WERI-Rb-1 (cell line): ENCODE results near the gene ERLIN1.

ENCODE experiments used
- DNase-seq: peaks from one replicate; pipeline ENCODE4 v3.0.0-alpha.2; 2020
- H3K27ac ChIP-seq: fragments of 250-450 bp; sonication (Bioruptor Pico); 2 replicates; pipeline ENCODE4 v1.5.1; 2020; ENCODE audit warnings: mild to moderate bottlenecking, moderate library complexity
- H3K27me3 ChIP-seq: fragments of 250-450 bp; sonication (Bioruptor Pico); 2 replicates; pipeline ENCODE4 v1.5.1; 2021; ENCODE audit warnings: mild to moderate bottlenecking, low read depth, moderate library complexity; ENCODE audit not compliant: insufficient read depth, severe bottlenecking
- H3K36me3 ChIP-seq: fragments of 250-450 bp; sonication (Bioruptor Pico); 2 replicates; pipeline ENCODE4 v1.5.1; 2020; ENCODE audit warnings: mild to moderate bottlenecking, moderate library complexity
- H3K4me3 ChIP-seq: 2 replicates; pipeline ENCODE4 v1.5.1; 2011; ENCODE audit warnings: low read depth, mild to moderate bottlenecking, control low read depth, low read length
- H3K9me3 ChIP-seq: fragments of 250-450 bp; sonication (Bioruptor Pico); 2 replicates; pipeline ENCODE4 v1.5.1; 2021; ENCODE audit warnings: mild to moderate bottlenecking, moderate library complexity; ENCODE audit not compliant: severe bottlenecking
- TF ChIP-seq, protein P1 (sequence below): IDR thresholded peaks from 2 replicates; pipeline ENCODE4 v1.5.1; 2011; ENCODE audit warnings: low read depth, mild to moderate bottlenecking, control low read depth, inconsistent platforms, low read length

ERLIN1 gene

GRCh38 chr10:100192350-100192749, 6.5 kb upstream of the ERLIN1 start:
- Histone ChIP-seq H3K36me3 (peaks cover 64% of the 10 kb centered on the region), H3K4me3 (no peak overlapping the region), H3K9me3 (no peaks in the 10 kb centered on the region), H3K27ac (no peak overlapping the region), H3K27me3 (no peaks in the 10 kb centered on the region)
- no peak for DNase-seq
- TF ChIP-seq, protein P1, sequence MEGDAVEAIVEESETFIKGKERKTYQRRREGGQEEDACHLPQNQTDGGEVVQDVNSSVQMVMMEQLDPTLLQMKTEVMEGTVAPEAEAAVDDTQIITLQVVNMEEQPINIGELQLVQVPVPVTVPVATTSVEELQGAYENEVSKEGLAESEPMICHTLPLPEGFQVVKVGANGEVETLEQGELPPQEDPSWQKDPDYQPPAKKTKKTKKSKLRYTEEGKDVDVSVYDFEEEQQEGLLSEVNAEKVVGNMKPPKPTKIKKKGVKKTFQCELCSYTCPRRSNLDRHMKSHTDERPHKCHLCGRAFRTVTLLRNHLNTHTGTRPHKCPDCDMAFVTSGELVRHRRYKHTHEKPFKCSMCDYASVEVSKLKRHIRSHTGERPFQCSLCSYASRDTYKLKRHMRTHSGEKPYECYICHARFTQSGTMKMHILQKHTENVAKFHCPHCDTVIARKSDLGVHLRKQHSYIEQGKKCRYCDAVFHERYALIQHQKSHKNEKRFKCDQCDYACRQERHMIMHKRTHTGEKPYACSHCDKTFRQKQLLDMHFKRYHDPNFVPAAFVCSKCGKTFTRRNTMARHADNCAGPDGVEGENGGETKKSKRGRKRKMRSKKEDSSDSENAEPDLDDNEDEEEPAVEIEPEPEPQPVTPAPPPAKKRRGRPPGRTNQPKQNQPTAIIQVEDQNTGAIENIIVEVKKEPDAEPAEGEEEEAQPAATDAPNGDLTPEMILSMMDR = no peak

DNA sequence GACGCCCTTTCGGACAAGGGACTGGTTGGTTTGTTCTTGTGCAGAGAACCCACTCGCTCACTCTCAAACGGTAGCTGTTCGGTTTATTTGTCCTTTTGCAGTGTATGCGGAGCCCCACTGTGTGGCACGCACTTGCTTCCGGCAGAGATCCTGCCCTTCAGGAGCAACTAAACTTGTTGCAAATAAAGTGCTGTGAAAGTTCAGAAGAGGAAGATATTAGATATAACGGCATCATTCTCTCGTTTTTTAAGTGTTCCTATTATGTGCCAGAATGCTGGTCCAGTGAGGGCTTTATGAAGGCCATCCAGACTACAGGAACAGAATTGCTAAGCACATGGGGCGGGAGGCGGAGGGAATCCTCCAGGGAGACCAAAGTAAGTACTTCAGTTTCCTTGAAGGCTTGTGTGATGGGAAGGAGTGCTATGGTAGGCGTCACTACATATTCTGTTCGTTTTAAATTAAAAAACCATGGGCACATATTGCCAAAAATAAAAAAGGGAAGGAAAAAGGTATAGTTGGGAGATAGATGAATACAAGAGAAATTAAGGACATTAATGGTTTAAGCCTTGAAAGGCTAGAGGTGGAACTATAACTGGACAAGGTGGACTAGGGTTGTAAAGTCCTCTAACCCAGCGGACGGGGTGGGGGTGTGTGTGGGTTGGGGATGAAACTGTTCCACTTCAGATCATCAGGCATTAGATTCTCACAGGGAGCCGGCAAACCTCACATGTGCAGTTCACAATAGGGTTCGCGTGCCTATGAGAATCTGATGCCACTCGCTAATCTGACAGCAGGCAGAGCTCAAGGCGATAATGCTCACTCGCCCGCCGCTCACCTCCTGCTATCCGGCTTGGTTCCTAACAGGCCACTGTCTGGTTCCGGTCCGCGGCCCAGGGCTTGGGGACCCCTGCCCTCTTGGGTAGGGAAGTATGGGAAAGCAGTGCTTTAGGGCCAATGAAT, 704 bp upstream of the ERLIN1 start:
- TF ChIP-seq, protein P1 = no peak
- Histone ChIP-seq H3K27ac (peak overlapping the region; percentile 96), H3K9me3 (no peaks in the 10 kb centered on the region), H3K36me3 (peaks cover 51% of the 10 kb centered on the region), H3K27me3 (no peaks in the 10 kb centered on the region), H3K4me3 (peak overlapping the region; percentile 90)
- DNase-seq = peak; percentile 77

- TF ChIP-seq, protein P1 = no peak
- Histone ChIP-seq H3K9me3 (no peaks in the 10 kb centered on the region), H3K27me3 (no peaks in the 10 kb centered on the region), H3K4me3 (peak overlapping the region; percentile 90), H3K27ac (peak overlapping the region; percentile 96), H3K36me3 (peaks cover 46% of the 10 kb centered on the region)
- DNase-seq = peak; percentile 29
These were observed 989 bp downstream of the ERLIN1 start for GRCh38 chr10:100184840-100185239.

DNA sequence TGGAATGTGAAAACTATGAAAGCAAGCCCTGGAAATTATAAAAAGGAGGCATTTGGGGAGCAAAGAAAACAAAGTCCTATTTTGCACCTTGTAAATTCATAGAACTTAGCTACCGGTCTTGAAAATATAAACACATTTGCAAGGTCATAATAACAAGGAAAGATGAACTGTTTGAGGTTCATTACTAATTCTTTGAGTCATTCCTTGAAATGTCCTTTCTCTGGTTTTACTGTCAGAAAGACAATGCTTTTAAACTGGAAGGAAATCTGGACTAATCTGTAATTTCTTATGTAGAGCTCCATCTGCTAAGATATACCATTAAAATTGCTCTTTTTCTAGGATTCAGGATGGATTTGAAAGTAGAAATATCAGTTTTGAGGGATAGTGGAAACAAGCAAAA, 1.4 kb downstream of the ERLIN1 start:
- TF ChIP-seq, protein P1 = no peak
- H3K4me3 ChIP-seq = peak overlapping the region; percentile 90
- H3K27me3 ChIP-seq = no peaks in the 10 kb centered on the region
- H3K9me3 ChIP-seq = no peaks in the 10 kb centered on the region
- peak overlapping the region; percentile 96 for H3K27ac ChIP-seq
- DNase-seq = no peak
- H3K36me3 ChIP-seq = peaks cover 48% of the 10 kb centered on the region

DNA sequence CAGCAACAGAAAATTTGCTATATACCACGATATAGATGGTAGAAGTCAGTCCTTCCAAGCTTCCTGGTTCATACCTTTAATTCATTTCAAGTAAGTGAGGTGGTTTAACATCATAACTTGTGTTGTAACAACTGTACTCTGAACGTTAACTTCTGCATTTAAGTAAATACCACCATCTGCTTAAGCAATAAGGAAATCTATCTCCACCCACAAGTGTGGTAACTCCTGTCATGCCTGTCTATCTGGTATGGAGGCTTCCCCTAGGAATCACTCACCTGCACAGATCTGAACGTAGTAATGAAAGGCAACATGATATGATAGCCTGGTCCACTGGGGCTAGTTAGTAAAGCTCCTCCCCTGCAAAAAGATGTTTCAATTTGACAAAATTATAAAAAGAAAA, 2.3 kb downstream of the ERLIN1 start:
- peak overlapping the region; percentile 48 for H3K27ac ChIP-seq
- H3K4me3 ChIP-seq = no peak overlapping the region
- peaks cover 45% of the 10 kb centered on the region for H3K36me3 ChIP-seq
- H3K27me3 ChIP-seq = no peaks in the 10 kb centered on the region
- DNase-seq = no peak
- no peaks in the 10 kb centered on the region for H3K9me3 ChIP-seq
- TF ChIP-seq, protein P1 = no peak

GRCh38 chr10:100182908-100183307, 2.9 kb downstream of the ERLIN1 start:
- Histone ChIP-seq H3K27me3 (no peaks in the 10 kb centered on the region), H3K9me3 (no peaks in the 10 kb centered on the region), H3K27ac (peak overlapping the region; percentile 48), H3K4me3 (no peak overlapping the region), H3K36me3 (peaks cover 49% of the 10 kb centered on the region)
- peak; percentile 41 for DNase-seq
- TF ChIP-seq, protein P1 = no peak
